H1 (cell line): ENCODE results near the gene GPR25. TPM values are rescaled to one million over a fixed set of nuclear protein-coding genes. Genes with fewer than 3 reads are reported as not detected.

Experiments
- CTCF ChIA-PET: fragments of 300-600 bp; sonication (Branson Sonifier 250); formaldehyde crosslinking; loops from one replicate; lab custom pipeline; 2021; ENCODE audit not compliant: partially characterized antibody; lab: Charles Lee
- POLR2A ChIA-PET: fragments of 300-600 bp; sonication (Branson Sonifier 250); formaldehyde crosslinking; loops from one replicate; lab custom pipeline; 2021; ENCODE audit warnings: inconsistent platforms; ENCODE audit not compliant: partially characterized antibody; lab: Charles Lee
- DNase-seq, 2 experiments: peaks; one replicate each; pipeline versions ENCODE4 v3.0.0 to v3.0.0-alpha.2; 2010 to 2022; ENCODE audit warnings: low spot score in 2 of 2, low read depth in 1 of 2, mixed read lengths in 1 of 2
- FAIRE-seq: peaks from 2 replicates; lab custom pipeline; 2011; peaks lifted over from hg19 to GRCh38; lab: Jason Lieb, UNC
- H2AFZ ChIP-seq: 2 replicates; pipeline ENCODE4 v1.8.1; 2012; ENCODE audit warnings: low read length, inconsistent platforms
- H2AK5ac ChIP-seq: 2 replicates; pipeline ENCODE4 v1.6.1; 2013; ENCODE audit warnings: low read depth, low read length
- H2BK120ac ChIP-seq: replicated peaks from 2 replicates; pipeline ENCODE3; 2013; ENCODE audit warnings: low read depth, low read length, inconsistent platforms
- H2BK12ac ChIP-seq: 2 replicates; pipeline ENCODE4 v1.6.1; 2013; ENCODE audit warnings: low read depth, low read length
- H2BK15ac ChIP-seq: 2 replicates; pipeline ENCODE4 v1.6.1; 2013; ENCODE audit warnings: low read length
- H2BK20ac ChIP-seq: 2 replicates; pipeline ENCODE4 v1.6.1; 2013; ENCODE audit warnings: low read length
- H2BK5ac ChIP-seq: 2 replicates; pipeline ENCODE4 v1.6.1; 2013; ENCODE audit warnings: low read depth, low read length
- H3K14ac ChIP-seq: 2 replicates; pipeline ENCODE4 v1.6.1; 2013; ENCODE audit warnings: inconsistent platforms; ENCODE audit not compliant: insufficient read length
- H3K18ac ChIP-seq: 2 replicates; pipeline ENCODE4 v1.6.1; 2013; ENCODE audit warnings: low read length; ENCODE audit errors: extremely low read depth
- H3K23ac ChIP-seq: 2 replicates; pipeline ENCODE4 v1.6.1; 2013; ENCODE audit warnings: inconsistent platforms; ENCODE audit not compliant: insufficient read length
- H3K23me2 ChIP-seq: 2 replicates; pipeline ENCODE4 v1.6.1; 2013; ENCODE audit warnings: low read depth, low read length
- H3K27ac ChIP-seq: 2 replicates; pipeline ENCODE4 v1.6.1; 2011; ENCODE audit warnings: low read depth, low read length, inconsistent platforms
- H3K27me3 ChIP-seq, 4 experiments: replicated peaks in 1 of 4; 1 replicate in 1 of 4; 2 replicates in 3 of 4; pipeline versions ENCODE4 v1.6.1 to v1.8.1; 2011 to 2013; ENCODE audit warnings: low read length in 3 of 4, mild to moderate bottlenecking in 3 of 4, inconsistent platforms in 2 of 4, mixed read lengths in 2 of 4, moderate library complexity in 1 of 4; ENCODE audit not compliant: control insufficient read depth in 3 of 4, insufficient read depth in 3 of 4; ENCODE audit errors: extremely low read depth in 1 of 4
- H3K36me3 ChIP-seq, 4 experiments: 2 replicates each; pipeline versions ENCODE4 v1.6.1 to v1.8.1; 2011 to 2013; ENCODE audit warnings: mild to moderate bottlenecking in 4 of 4, low read length in 3 of 4, moderate library complexity in 2 of 4, control low read depth in 1 of 4, inconsistent platforms in 1 of 4; ENCODE audit not compliant: insufficient read depth in 4 of 4, control insufficient read depth in 2 of 4
- H3K4ac ChIP-seq: replicated peaks from 2 replicates; pipeline ENCODE3; 2013; ENCODE audit warnings: low read length, low read depth, mixed read lengths, inconsistent platforms; ENCODE audit not compliant: insufficient read length
- H3K4me1 ChIP-seq, 4 experiments: replicated peaks in 1 of 4; 1 replicate in 1 of 4; 2 replicates in 3 of 4; pipeline versions ENCODE4 v1.6.1 to v1.8.1; 2011 to 2013; ENCODE audit warnings: low read length in 3 of 4, inconsistent platforms in 2 of 4, mixed read lengths in 1 of 4; ENCODE audit not compliant: insufficient read depth in 4 of 4, control insufficient read depth in 3 of 4
- H3K4me2 ChIP-seq, 2 experiments: 2 replicates each; pipeline versions ENCODE4 v1.6.1 to v1.8.1; 2011 to 2013; ENCODE audit warnings: low read depth in 2 of 2, low read length in 2 of 2, control low read depth in 1 of 2, inconsistent platforms in 1 of 2, mild to moderate bottlenecking in 1 of 2; ENCODE audit not compliant: insufficient read depth in 1 of 2
- H3K4me3 ChIP-seq, 4 experiments: fragments of 200-600, 300-600 bp in 1 of 4; sonication (generic), shearing (Covaris generic), sonication (Bioruptor Twin) in 1 of 4; 2 replicates each; pipeline versions ENCODE4 v1.5.1 to v1.8.1; 2011 to 2016; ENCODE audit warnings: low read length in 4 of 4, low read depth in 3 of 4, control low read depth in 2 of 4, inconsistent platforms in 2 of 4, mild to moderate bottlenecking in 2 of 4, mixed read lengths in 1 of 4, moderate library complexity in 1 of 4; ENCODE audit not compliant: insufficient read depth in 2 of 4; ENCODE audit errors: extremely low read depth in 1 of 4
- H3K56ac ChIP-seq: replicated peaks from 2 replicates; pipeline ENCODE3; 2013; ENCODE audit warnings: low read depth, mild to moderate bottlenecking, mixed read lengths, low read length, inconsistent platforms; ENCODE audit not compliant: insufficient read length
- H3K79me1 ChIP-seq: 2 replicates; pipeline ENCODE4 v1.6.1; 2013; ENCODE audit warnings: low read depth, low read length, control low read depth
- H3K79me2 ChIP-seq, 2 experiments: 2 replicates each; pipeline versions ENCODE4 v1.6.1 to v1.8.1; 2012 to 2013; ENCODE audit warnings: low read length in 2 of 2, mild to moderate bottlenecking in 2 of 2, inconsistent platforms in 1 of 2; ENCODE audit not compliant: insufficient read depth in 2 of 2, control insufficient read depth in 1 of 2
- H3K9ac ChIP-seq, 4 experiments: replicated peaks in 1 of 4; 1 replicate in 1 of 4; 2 replicates in 3 of 4; pipeline versions ENCODE4 v1.6.1 to v1.8.1; 2011 to 2013; ENCODE audit warnings: low read depth in 3 of 4, low read length in 3 of 4, control low read depth in 2 of 4, mild to moderate bottlenecking in 2 of 4, moderate library complexity in 2 of 4, inconsistent platforms in 1 of 4; ENCODE audit errors: extremely low read depth in 1 of 4
- H3K9me3 ChIP-seq, 2 experiments: 2 replicates each; pipeline versions ENCODE4 v1.6.1 to v1.8.1; 2012 to 2013; ENCODE audit warnings: mild to moderate bottlenecking in 2 of 2, moderate library complexity in 2 of 2, control low read depth in 1 of 2, inconsistent platforms in 1 of 2, low read depth in 1 of 2, low read length in 1 of 2, mixed read lengths in 1 of 2; ENCODE audit not compliant: insufficient read depth in 2 of 2
- H4K20me1 ChIP-seq, 2 experiments: replicated peaks in 1 of 2; 2 replicates each; pipeline versions ENCODE3 to v1.8.1; 2011 to 2013; ENCODE audit warnings: inconsistent platforms in 2 of 2, low read length in 2 of 2, mild to moderate bottlenecking in 1 of 2; ENCODE audit not compliant: insufficient read depth in 2 of 2, control insufficient read depth in 1 of 2
- H4K5ac ChIP-seq: 2 replicates; pipeline ENCODE4 v1.6.1; 2013; ENCODE audit warnings: low read length, low read depth, mixed read lengths, inconsistent platforms; ENCODE audit not compliant: insufficient read length
- H4K8ac ChIP-seq: 2 replicates; pipeline ENCODE4 v1.8.0; 2013; ENCODE audit warnings: mild to moderate bottlenecking, moderate library complexity, low read length, inconsistent platforms; ENCODE audit not compliant: insufficient read depth; ENCODE audit errors: extremely low read depth
- H4K91ac ChIP-seq: replicated peaks from 2 replicates; pipeline ENCODE3; 2013; ENCODE audit warnings: low read length, mixed read lengths, inconsistent platforms; ENCODE audit not compliant: insufficient read length
- ASH2L ChIP-seq: fragments of 200-600, 300-600 bp; sonication (generic); IDR thresholded peaks from one replicate; pipeline ENCODE4 v1.7.1; 2017; ENCODE audit warnings: low read length
- CTBP2 ChIP-seq: IDR thresholded peaks from 2 replicates; pipeline ENCODE4 v1.7.0; 2011; ENCODE audit warnings: borderline replicate concordance, mild to moderate bottlenecking, moderate library complexity, mixed read lengths, low read length; ENCODE audit not compliant: insufficient read depth, insufficient read length
- CTCF ChIP-seq, 3 experiments: IDR thresholded peaks; 1 replicate in 2 of 3; 2 replicates in 1 of 3; pipeline versions ENCODE4 v1.5.1 to v1.6.1; 2011; ENCODE audit warnings: low read length in 3 of 3, mild to moderate bottlenecking in 3 of 3, inconsistent platforms in 2 of 3, low read depth in 1 of 3, moderate library complexity in 1 of 3; ENCODE audit not compliant: insufficient read depth in 1 of 3; ENCODE audit errors: control extremely low read depth in 1 of 3
- JUN ChIP-seq: IDR thresholded peaks from 2 replicates; pipeline ENCODE4 v1.6.1; 2011; ENCODE audit warnings: low read depth, mild to moderate bottlenecking, improper control_type of control experiment, low read length
- PHF8 ChIP-seq: fragments of 200-600 bp; sonication (generic); conservative IDR thresholded peaks from 2 replicates; pipeline ENCODE4 v1.7.1; 2012; ENCODE audit warnings: low read depth, mild to moderate bottlenecking, inconsistent platforms, low read length, moderate library complexity
- TAF1 ChIP-seq: IDR thresholded peaks from 2 replicates; pipeline ENCODE4 v1.6.1; 2011; ENCODE audit warnings: mild to moderate bottlenecking, low read depth, low read length
- USF2 ChIP-seq: IDR thresholded peaks from 2 replicates; pipeline ENCODE4 v1.6.1; 2011; ENCODE audit warnings: low read length, improper control_type of control experiment
- YY1 ChIP-seq: IDR thresholded peaks from 2 replicates; pipeline ENCODE4 v1.6.1; 2011; ENCODE audit warnings: low read depth, mild to moderate bottlenecking, low read length
- ZNF274 ChIP-seq: IDR thresholded peaks from 2 replicates; pipeline ENCODE4 v1.7.0; 2012; ENCODE audit warnings: low read length, borderline replicate concordance; ENCODE audit errors: extremely low read depth
- WGBS, 2 experiments: shearing (Covaris generic) in 1 of 2; methylation state at CpG; one replicate each; pipeline versions ENCODE4 v1.1.6 to v1.1.7; 2013 to 2015; ENCODE audit warnings: low lambda C conversion rate in 2 of 2, mixed read lengths in 2 of 2, inconsistent platforms in 1 of 2, low coverage in 1 of 2, missing lambda C conversion rate in 1 of 2; ENCODE audit not compliant: insufficient replicate concordance in 2 of 2, insufficient coverage in 1 of 2, insufficient read length in 1 of 2; ENCODE audit errors: extremely low coverage in 1 of 2, missing lambda C conversion rate in 1 of 2; 5-methylcytosine and 5-hydroxymethylcytosine counted together
- polyA plus RNA-seq, 7 experiments: library from polyadenylated mRNA; depleted of rRNA in 3 of 7; stranded (reverse) in 5 of 7; unstranded in 2 of 7; fragments of >200 nt in 5 of 7; fragments of 200-250 nt in 2 of 7; gene quantifications; 1 replicate in 5 of 7; 2 replicates in 1 of 7; 4 replicates in 1 of 7; pipeline versions ENCODE4 v1.2.1 to v1.2.3, GENCODE V29; 2011 to 2013; ENCODE audit warnings: missing spikeins in 2 of 7, mixed read lengths in 2 of 7
- total RNA-seq: library from RNA; stranded (reverse); fragmentation: NEBNext Ultra II Directional; extraction: Animal tissue kit (Norgen Biotek cat#: 25700); gene quantifications from 2 replicates; pipeline ENCODE4 v1.2.1, GENCODE V29; 2021

Gene GPR25
- total and polyA plus RNA-seq, 2 of the 8 experiments (the other 6 are each of a cell fraction or from before 2014, with no cell fraction given): not detected

DNA sequence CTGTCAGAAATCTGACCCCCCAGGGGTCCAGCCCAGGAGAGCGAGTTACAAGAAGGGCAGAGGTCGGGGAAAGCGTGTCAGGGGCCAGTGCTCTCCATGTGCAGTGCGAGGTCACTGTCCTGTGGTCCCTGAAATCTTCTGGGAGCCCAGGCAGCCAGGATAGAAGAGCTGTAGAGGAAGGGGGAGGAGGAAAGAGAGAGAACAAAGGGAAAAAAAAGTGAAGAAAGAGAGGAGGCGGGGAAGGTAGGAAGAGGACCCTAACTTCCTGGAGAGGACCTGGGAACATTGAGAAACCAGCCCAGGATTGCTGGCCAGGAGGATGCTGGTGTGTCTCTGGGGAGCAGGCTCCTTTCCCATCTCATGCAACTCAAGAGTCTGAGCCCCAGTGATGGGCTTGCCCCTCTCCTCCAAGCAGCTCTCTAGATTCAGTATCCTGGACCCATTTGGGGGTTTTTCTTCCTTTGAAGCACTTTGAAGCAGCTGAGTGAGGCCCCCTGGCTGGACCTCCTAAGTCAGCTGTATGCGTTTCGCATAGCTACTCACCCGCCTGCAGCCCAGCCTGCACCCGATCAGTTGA lies 15.1 kb downstream of the GPR25 start:
- Histone ChIP-seq H2BK15ac (no peak overlapping the region), H3K4me2 (peak overlapping the region in 1 of 2 experiments; percentile 5; a peak in 1 of 4 replicates), H4K5ac (no peak overlapping the region), H3K4me3 (no peak overlapping the region), H3K23me2 (peaks cover 8% of the 10 kb centered on the region), H4K8ac (peak overlapping the region; percentile 46; the same call in 1 of the 2 replicates), H3K4ac (no peak overlapping the region), H3K18ac (peak overlapping the region; percentile 33; the same call in 1 of the 2 replicates), H3K9me3 (no peaks in the 10 kb centered on the region), H3K23ac (no peak overlapping the region), H2BK120ac (no peak overlapping the region), H3K36me3 (no peaks in the 10 kb centered on the region), H2BK12ac (no peak overlapping the region; the same call in 1 of the 2 replicates), H3K27ac (no peak overlapping the region), H3K79me2 (peaks cover 0 to 8% of the 10 kb centered on the region in 2 experiments; a peak in 3 of 4 replicates), H3K27me3 (no peaks in the 10 kb centered on the region), H3K9ac (no peak overlapping the region), H2BK5ac (no peak overlapping the region), H3K4me1 (peaks cover 5 to 18% (median 12%) of the 10 kb centered on the region in 4 experiments), H4K20me1 (no peaks in the 10 kb centered on the region), H3K14ac (no peak overlapping the region), H2BK20ac (peak overlapping the region; percentile 56; the same call in 1 of the 2 replicates), H4K91ac (no peak overlapping the region), H2AK5ac (no peak overlapping the region), H3K56ac (no peak overlapping the region), H3K79me1 (no peaks in the 10 kb centered on the region), H2AFZ (no peak overlapping the region)
- ChIA-PET CTCF (interaction anchor here (0.6 to 8.6 kb wide), 13 partner anchors 8 to 265 kb away, joined by 3 to 47 read pairs (median 4); no protein-coding TSS in a partner anchor), POLR2A (interaction anchor here (0.6 to 11.2 kb wide), 5 partner anchors 9 to 19 kb away, joined by 3 to 208 read pairs (median 7); no protein-coding TSS in a partner anchor)
- 80% methylated on average over 9 of the region's 9 CpGs; no CpG with 5 or more reads in 1 of the 2 experiments for WGBS, 2 experiments
- FAIRE-seq (no peak), DNase-seq (no peak)
- no peak for TF ChIP-seq CTCF (IDR thresholded peaks at IDR 0.05; ENCODE audit: control extremely low read depth in 1 of 3, insufficient read depth in 1 of 3, low read depth in 1 of 3, low read length in 3 of 3)
- no peak for TF ChIP-seq YY1
- no peak for TF ChIP-seq PHF8
- no peak for TF ChIP-seq USF2
- TF ChIP-seq CTBP2: no peak
- no peak for TF ChIP-seq JUN
- no peak for TF ChIP-seq TAF1
- TF ChIP-seq ASH2L: no peak
- TF ChIP-seq ZNF274: no peak
